ENCODE data around the gene ARID4B.

DNA sequence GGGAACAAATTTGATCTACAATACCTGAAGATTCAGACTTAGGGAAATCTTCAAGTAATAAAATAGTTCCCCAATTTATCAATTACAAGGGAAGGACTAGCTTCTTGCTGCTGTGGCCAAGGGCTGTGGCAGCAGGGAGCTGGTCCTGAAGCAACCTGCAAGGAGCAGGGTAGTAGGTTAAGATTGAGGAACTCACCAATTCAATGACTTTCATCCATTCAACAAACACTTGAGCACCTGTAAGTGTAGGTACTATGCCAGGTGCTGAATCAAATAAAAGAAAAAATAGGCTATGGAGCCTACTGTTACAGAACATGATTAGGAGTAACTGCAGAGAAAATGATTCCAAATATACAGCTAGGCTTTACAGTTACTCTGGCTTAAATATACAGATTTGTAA is 102.7 kb downstream of the ARID4B start:
- TF ChIP-seq, protein P1, sequence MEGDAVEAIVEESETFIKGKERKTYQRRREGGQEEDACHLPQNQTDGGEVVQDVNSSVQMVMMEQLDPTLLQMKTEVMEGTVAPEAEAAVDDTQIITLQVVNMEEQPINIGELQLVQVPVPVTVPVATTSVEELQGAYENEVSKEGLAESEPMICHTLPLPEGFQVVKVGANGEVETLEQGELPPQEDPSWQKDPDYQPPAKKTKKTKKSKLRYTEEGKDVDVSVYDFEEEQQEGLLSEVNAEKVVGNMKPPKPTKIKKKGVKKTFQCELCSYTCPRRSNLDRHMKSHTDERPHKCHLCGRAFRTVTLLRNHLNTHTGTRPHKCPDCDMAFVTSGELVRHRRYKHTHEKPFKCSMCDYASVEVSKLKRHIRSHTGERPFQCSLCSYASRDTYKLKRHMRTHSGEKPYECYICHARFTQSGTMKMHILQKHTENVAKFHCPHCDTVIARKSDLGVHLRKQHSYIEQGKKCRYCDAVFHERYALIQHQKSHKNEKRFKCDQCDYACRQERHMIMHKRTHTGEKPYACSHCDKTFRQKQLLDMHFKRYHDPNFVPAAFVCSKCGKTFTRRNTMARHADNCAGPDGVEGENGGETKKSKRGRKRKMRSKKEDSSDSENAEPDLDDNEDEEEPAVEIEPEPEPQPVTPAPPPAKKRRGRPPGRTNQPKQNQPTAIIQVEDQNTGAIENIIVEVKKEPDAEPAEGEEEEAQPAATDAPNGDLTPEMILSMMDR (IDR thresholded peaks at IDR 0.05; ENCODE audit: borderline replicate concordance, extremely low read depth, low read length, poor library complexity, severe bottlenecking), result no peak
- no peak for TF ChIP-seq EZH2 (IDR thresholded peaks at IDR 0.05; ENCODE audit: borderline replicate concordance, low read depth, low read length, severe bottlenecking)

Data from DND-41 (cell line).